Erythroblast (primary cell): Measurements from ENCODE around the gene LYSMD3.

Source experiments
- GATA1 ChIP-seq: IDR thresholded peaks from 2 replicates; pipeline ENCODE4 v1.6.1; 2011; ENCODE audit warnings: low read depth, mild to moderate bottlenecking, control low read depth, low read length, moderate library complexity
- POLR2A ChIP-seq: IDR thresholded peaks from 2 replicates; pipeline ENCODE4 v1.6.1; 2011; ENCODE audit warnings: mild to moderate bottlenecking, low read length

GRCh38 chr5:90473396-90474234 is 55.8 kb downstream of the LYSMD3 start:
- TF ChIP-seq POLR2A (no peak), GATA1 (no peak)
